Measurements from ENCODE around the gene UNC5B.

- no peak for TF ChIP-seq TAF1 (IDR thresholded peaks at IDR 0.05; ENCODE audit: borderline replicate concordance, low read depth, low read length)
- TF ChIP-seq POLR2A (IDR thresholded peaks at IDR 0.05; ENCODE audit: low read depth, low read length) = no peak
- no peak for TF ChIP-seq POLR2AphosphoS5 (IDR thresholded peaks at IDR 0.05; ENCODE audit: low read depth, low read length)
Measured at GRCh38 chr10:71191551-71192076, 20.8 kb upstream of the UNC5B start.
